ENCODE data around the gene CSNK1G2. TPM values are rescaled to one million over a fixed set of nuclear protein-coding genes. Genes with fewer than 3 reads are reported as not detected.

The CSNK1G2 gene
- polyA plus RNA-seq, 2 of the 4 experiments (the other 2 are of a cell fraction), result 15.5 to 42.0 TPM

DNA sequence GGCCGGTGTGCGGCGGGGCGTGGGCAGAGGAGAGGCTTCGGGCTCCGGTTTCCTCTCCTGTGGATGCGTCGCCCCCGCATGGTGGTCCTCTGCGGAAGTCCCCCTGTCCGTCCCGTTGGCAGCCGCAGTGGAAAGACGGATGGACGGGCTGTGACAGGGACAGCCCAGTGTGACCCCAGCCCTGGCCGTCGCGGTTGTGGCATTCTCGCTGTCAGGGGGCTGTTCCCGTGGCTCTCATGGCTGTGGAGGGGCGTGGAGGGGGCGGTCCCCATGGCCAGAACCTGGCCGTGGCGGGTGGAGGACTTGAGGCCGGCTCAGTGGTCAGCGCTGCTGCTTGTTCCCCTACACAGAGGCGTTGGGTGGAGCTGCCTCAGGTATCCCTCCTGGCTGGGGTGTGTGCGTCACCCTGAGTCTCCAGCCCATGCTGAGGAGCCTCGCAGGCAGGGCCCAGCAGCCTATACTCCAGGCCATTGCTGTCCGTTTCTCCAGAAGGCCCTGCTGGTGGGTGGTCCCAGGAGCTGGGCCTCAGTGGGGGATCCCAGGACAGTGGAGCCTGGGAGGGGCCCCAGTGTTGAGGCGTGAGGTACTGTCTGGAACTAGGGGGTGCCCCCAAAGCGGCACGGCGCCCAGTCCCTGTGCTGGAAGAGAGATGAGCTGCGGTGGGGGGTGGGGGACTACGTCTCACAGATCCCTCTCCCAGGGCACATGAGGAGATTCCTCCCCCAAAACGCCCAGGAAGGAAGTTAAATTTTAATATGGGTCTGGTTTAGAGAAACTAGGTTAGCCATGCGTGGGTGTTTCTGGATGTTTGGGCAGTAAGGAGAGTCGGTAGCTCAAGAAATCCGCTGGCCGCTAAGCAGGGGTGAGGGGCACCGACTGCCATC, 20.3 kb downstream of the CSNK1G2 start:
- Histone ChIP-seq H3K4me1 (no peaks in the 10 kb centered on the region), H3K4me3 (no peak overlapping the region), H3K27ac (no peak overlapping the region), H3K4me2 (no peak overlapping the region), H3K9me3 (no peaks in the 10 kb centered on the region)
- DNase-seq (ENCODE audit: low read depth in 1 of 2, low spot score in 1 of 2) (no peak), FAIRE-seq (no peak), ATAC-seq (no peak)
- TF ChIP-seq, protein P1, sequence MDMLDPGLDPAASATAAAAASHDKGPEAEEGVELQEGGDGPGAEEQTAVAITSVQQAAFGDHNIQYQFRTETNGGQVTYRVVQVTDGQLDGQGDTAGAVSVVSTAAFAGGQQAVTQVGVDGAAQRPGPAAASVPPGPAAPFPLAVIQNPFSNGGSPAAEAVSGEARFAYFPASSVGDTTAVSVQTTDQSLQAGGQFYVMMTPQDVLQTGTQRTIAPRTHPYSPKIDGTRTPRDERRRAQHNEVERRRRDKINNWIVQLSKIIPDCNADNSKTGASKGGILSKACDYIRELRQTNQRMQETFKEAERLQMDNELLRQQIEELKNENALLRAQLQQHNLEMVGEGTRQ (IDR thresholded peaks at IDR 0.05), result no peak
- no peak for TF ChIP-seq SMC3 (IDR thresholded peaks at IDR 0.05)
- TF ChIP-seq RARB (CRISPR knock-in tag; IDR thresholded peaks at IDR 0.05), result no peak
- no peak for TF ChIP-seq FOSB (CRISPR knock-in tag; IDR thresholded peaks at IDR 0.05)
- no peak for TF ChIP-seq BHLHE40 (IDR thresholded peaks at IDR 0.05; ENCODE audit: low read depth, low read length)
- TF ChIP-seq POLR2AphosphoS2 (conservative IDR thresholded peaks at IDR 0.05; ENCODE audit: low read length), result no peak
- TF ChIP-seq RFX5 (IDR thresholded peaks at IDR 0.05), result no peak
- no peak for TF ChIP-seq HDAC2 (IDR thresholded peaks at IDR 0.05)
- TF ChIP-seq EHF (CRISPR knock-in tag; IDR thresholded peaks at IDR 0.05), result no peak
- no peak for TF ChIP-seq TP53 (CRISPR knock-in tag; IDR thresholded peaks at IDR 0.05)
- no peak for TF ChIP-seq SREBF2 (IDR thresholded peaks at IDR 0.05)
- WGBS (ENCODE audit: missing lambda C conversion rate), result 93% methylated on average over 35 of the region's 42 CpGs
- ChIA-PET CTCF (interaction anchor here (0.8 to 1.8 kb wide), 4 partner anchors 14 to 29 kb away, joined by 3 to 4 read pairs (median 4); no protein-coding TSS in a partner anchor), POLR2A (no interaction called here)

DNA sequence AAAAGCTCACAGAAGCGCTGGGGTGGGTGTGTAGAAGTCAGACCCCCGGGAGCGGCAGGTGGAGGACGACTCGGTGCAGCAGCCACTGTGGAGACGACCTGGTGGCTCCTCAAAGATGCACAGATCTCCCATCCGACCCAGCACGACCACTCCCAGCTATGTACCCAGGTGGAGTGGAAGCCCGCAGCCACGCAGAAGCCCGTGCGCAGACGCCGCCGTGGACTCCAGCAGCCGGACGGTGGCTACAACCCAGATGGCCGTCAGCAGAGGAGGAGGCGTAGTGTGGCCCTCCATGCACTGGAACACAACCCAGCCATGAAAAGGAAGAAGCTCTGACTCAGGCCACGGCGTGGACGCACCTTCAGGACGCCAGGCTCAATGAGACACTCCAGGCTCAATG, 21.7 kb downstream of the CSNK1G2 start:
- WGBS (ENCODE audit: missing lambda C conversion rate), result 98% methylated on average over 18 of the region's 23 CpGs
- H3K4me3 ChIP-seq, result no peak overlapping the region
- no peak for TF ChIP-seq ESRRA (IDR thresholded peaks at IDR 0.05; ENCODE audit: borderline replicate concordance, low read length)
- TF ChIP-seq HOXB5 (CRISPR knock-in tag; IDR thresholded peaks at IDR 0.05), result no peak
- TF ChIP-seq FOSB (CRISPR knock-in tag; IDR thresholded peaks at IDR 0.05), result no peak
- TF ChIP-seq JUN (IDR thresholded peaks at IDR 0.05), result no peak
- TF ChIP-seq, protein P2, sequence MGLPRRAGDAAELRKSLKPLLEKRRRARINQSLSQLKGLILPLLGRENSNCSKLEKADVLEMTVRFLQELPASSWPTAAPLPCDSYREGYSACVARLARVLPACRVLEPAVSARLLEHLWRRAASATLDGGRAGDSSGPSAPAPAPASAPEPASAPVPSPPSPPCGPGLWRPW (IDR thresholded peaks at IDR 0.05), result no peak
- TF ChIP-seq HOXB13 (CRISPR knock-in tag; IDR thresholded peaks at IDR 0.05; ENCODE audit: low read depth), result no peak
- TF ChIP-seq, protein P1 (IDR thresholded peaks at IDR 0.05), result no peak
- TF ChIP-seq, protein P3, sequence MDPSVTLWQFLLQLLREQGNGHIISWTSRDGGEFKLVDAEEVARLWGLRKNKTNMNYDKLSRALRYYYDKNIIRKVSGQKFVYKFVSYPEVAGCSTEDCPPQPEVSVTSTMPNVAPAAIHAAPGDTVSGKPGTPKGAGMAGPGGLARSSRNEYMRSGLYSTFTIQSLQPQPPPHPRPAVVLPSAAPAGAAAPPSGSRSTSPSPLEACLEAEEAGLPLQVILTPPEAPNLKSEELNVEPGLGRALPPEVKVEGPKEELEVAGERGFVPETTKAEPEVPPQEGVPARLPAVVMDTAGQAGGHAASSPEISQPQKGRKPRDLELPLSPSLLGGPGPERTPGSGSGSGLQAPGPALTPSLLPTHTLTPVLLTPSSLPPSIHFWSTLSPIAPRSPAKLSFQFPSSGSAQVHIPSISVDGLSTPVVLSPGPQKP (IDR thresholded peaks at IDR 0.05; ENCODE audit: low read depth, low read length), result no peak
- TF ChIP-seq HEYL (CRISPR knock-in tag; IDR thresholded peaks at IDR 0.05), result no peak
- TF ChIP-seq RCOR1 (IDR thresholded peaks at IDR 0.05; ENCODE audit: low read depth, low read length), result no peak
- no peak for TF ChIP-seq ZSCAN20 (CRISPR knock-in tag; IDR thresholded peaks at IDR 0.05)
- TF ChIP-seq MAZ (IDR thresholded peaks at IDR 0.05; ENCODE audit: borderline replicate concordance, low read depth, low read length), result no peak
- TF ChIP-seq, protein P4, sequence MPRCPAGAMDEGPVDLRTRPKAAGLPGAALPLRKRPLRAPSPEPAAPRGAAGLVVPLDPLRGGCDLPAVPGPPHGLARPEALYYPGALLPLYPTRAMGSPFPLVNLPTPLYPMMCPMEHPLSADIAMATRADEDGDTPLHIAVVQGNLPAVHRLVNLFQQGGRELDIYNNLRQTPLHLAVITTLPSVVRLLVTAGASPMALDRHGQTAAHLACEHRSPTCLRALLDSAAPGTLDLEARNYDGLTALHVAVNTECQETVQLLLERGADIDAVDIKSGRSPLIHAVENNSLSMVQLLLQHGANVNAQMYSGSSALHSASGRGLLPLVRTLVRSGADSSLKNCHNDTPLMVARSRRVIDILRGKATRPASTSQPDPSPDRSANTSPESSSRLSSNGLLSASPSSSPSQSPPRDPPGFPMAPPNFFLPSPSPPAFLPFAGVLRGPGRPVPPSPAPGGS (IDR thresholded peaks at IDR 0.05), result no peak
- TF ChIP-seq, protein P5, sequence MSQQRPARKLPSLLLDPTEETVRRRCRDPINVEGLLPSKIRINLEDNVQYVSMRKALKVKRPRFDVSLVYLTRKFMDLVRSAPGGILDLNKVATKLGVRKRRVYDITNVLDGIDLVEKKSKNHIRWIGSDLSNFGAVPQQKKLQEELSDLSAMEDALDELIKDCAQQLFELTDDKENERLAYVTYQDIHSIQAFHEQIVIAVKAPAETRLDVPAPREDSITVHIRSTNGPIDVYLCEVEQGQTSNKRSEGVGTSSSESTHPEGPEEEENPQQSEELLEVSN (IDR thresholded peaks at IDR 0.05; ENCODE audit: borderline replicate concordance, low read depth), result no peak
- DNase-seq (ENCODE audit: low read depth in 1 of 2, low spot score in 1 of 2), result no peak
- H3K27ac ChIP-seq, result no peak overlapping the region
- H3K4me2 ChIP-seq, result no peak overlapping the region
- CTCF ChIA-PET, result interaction anchor here (0.6 to 1.8 kb wide), 5 partner anchors 13 to 157 kb away, joined by 3 to 5 read pairs (median 3); no protein-coding TSS in a partner anchor
- H3K4me1 ChIP-seq, result no peaks in the 10 kb centered on the region
- POLR2A ChIA-PET, result no interaction called here
- H3K9me3 ChIP-seq, result no peaks in the 10 kb centered on the region
- FAIRE-seq, result no peak
- no peak for ATAC-seq

Data from A549 (cell line).